Right lobe of liver (tissue), 6 donors: ENCODE data around the gene PCSK4. TPM values are rescaled to one million over a fixed set of nuclear protein-coding genes. Genes with fewer than 3 reads are reported as not detected.
A peak's percentile ranks its signal among the peaks of the same experiment; 100 is the strongest.

Source experiments
- ATAC-seq, 4 donors: fragments of 200-7000 bp; cut with Tn5 transposase; one replicate each; pipeline ENCODE4 v1.9.1; 2020; ENCODE audit warnings: mild to moderate bottlenecking in 4 of 4, moderate library complexity in 4 of 4
- DNase-seq, 3 donors: peaks; one replicate each; pipeline ENCODE4 v3.0.0-alpha.2; 2020
- H3K27ac ChIP-seq, 3 donors: fragments of 200-600 bp; one replicate each; pipeline ENCODE4 v1.8.0; 2022
- H3K27me3 ChIP-seq, 2 donors: fragments of 200-600 bp; one replicate each; pipeline ENCODE4 v1.8.0; 2022
- H3K36me3 ChIP-seq, 4 donors: fragments of 200-600 bp; sonication (generic) in 1 of 4; one replicate each; pipeline versions ENCODE4 v1.5.1 to v1.8.0; 2017 to 2022; ENCODE audit warnings: control low read depth in 1 of 4
- H3K4me1 ChIP-seq, 4 donors: fragments of 200-600 bp; sonication (generic) in 1 of 4; one replicate each; pipeline versions ENCODE4 v1.5.1 to v1.8.0; 2017 to 2022; ENCODE audit warnings: control low read depth in 1 of 4
- H3K4me3 ChIP-seq, 3 donors: fragments of 200-600 bp; one replicate each; pipeline ENCODE4 v1.8.0; 2022
- H3K9me3 ChIP-seq, 4 donors: fragments of 200-600 bp; sonication (generic) in 1 of 4; one replicate each; pipeline versions ENCODE4 v1.5.1 to v1.8.0; 2017 to 2022; ENCODE audit warnings: control low read depth in 1 of 4
- CTCF ChIP-seq, 4 donors: fragments of 200-600 bp in 3 of 4; fragments of 450-650 bp in 1 of 4; IDR thresholded peaks; one replicate each; pipeline versions ENCODE4 v1.5.1 to v1.8.0; 2016 to 2022; ENCODE audit warnings: antibody characterized with exemption in 4 of 4, mild to moderate bottlenecking in 2 of 4
- POLR2A ChIP-seq: fragments of 450-650 bp; IDR thresholded peaks from one replicate; pipeline ENCODE4 v1.6.1; 2017; ENCODE audit warnings: antibody characterized with exemption, mild to moderate bottlenecking
- WGBS: methylation state at CpG from one replicate; pipeline ENCODE4 v1.1.6; 2018; ENCODE audit warnings: low coverage, low lambda C conversion rate; ENCODE audit not compliant: insufficient coverage; ENCODE audit errors: missing lambda C conversion rate; 5-methylcytosine and 5-hydroxymethylcytosine counted together
- intact Hi-C, 2 donors: fragments of 100-400 bp; cut with DNase I; formaldehyde crosslinking; loops; one replicate each; pipeline versions ENCODE4 v1.11.2 to v1.14.1; 2022
- total RNA-seq, 6 experiments: library from RNA; depleted of rRNA in 2 of 6; stranded (reverse); fragments of >200 nt in 2 of 6; fragmentation: NEBNext Ultra II Directional in 3 of 6; extraction: Animal tissue kit (Norgen Biotek cat#: 25700) in 3 of 6; gene quantifications; one replicate each; pipeline versions ENCODE4 v1.1.0 to v1.2.4, GENCODE V29; 2016 to 2023
- donor health status: DM: no; HTN: yes; CAD: no.
- donor health status: DM: no; HTN: no; CAD: no.
- donor health status: DM: no; HTN: no; CAD: no.
- donor health status: DM: no; HTN: yes; CAD: no.
- donor health status: DM: no; HTN: yes; CAD: no.

PCSK4 gene
- total RNA-seq, 6 experiments from 2014 or later, result 2.0 to 8.0 (median 3.6) TPM

- Histone ChIP-seq H3K27ac (no peak overlapping the region), H3K4me1 (no peaks in the 10 kb centered on the region), H3K9me3 (no peaks in the 10 kb centered on the region), H3K36me3 (no peaks in the 10 kb centered on the region), H3K4me3 (no peak overlapping the region), H3K27me3 (peaks cover 0 to 18% of the 10 kb centered on the region in 2 donors)
- TF ChIP-seq POLR2A (no peak), CTCF (IDR thresholded peaks at IDR 0.05) (no peak)
- intact Hi-C loops, result loop anchor here in 1 of 2 donors (10.0 kb wide), 1 partner anchor 57 kb away; the partner anchor contains the start of gene ADAMTSL5
- no peak for ATAC-seq
- 89% methylated on average over 3 of the region's 16 CpGs for WGBS
- no peak for DNase-seq
Measured at GRCh38 chr19:1457892-1458291, 32.3 kb downstream of the PCSK4 start.

GRCh38 chr19:1457031-1457739, 33.0 kb downstream of the PCSK4 start:
- Histone ChIP-seq H3K27ac (no peak overlapping the region), H3K4me1 (no peaks in the 10 kb centered on the region), H3K4me3 (no peak overlapping the region), H3K27me3 (peaks cover 0 to 18% of the 10 kb centered on the region in 2 donors), H3K36me3 (no peaks in the 10 kb centered on the region), H3K9me3 (no peaks in the 10 kb centered on the region)
- TF ChIP-seq CTCF (IDR thresholded peaks at IDR 0.05) (no peak), POLR2A (no peak)
- DNase-seq, result no peak
- 18% methylated on average over 14 of the region's 48 CpGs for WGBS
- peak in 1 of 4 donors; percentile 6 for ATAC-seq
- intact Hi-C loops, result loop anchor here in 1 of 2 donors (10.0 kb wide), 1 partner anchor 58 kb away; the partner anchor contains the start of gene ADAMTSL5

- no peaks in the 10 kb centered on the region for H3K9me3 ChIP-seq
- WGBS, result no CpG with 5 or more reads among the region's 43 CpGs
- no peaks in the 10 kb centered on the region for H3K36me3 ChIP-seq
- intact Hi-C loops, result loop anchor here in 1 of 2 donors (10.0 kb wide), 1 partner anchor 58 kb away; the partner anchor contains the start of gene ADAMTSL5
- no peak overlapping the region for H3K4me3 ChIP-seq
- H3K4me1 ChIP-seq, result no peaks in the 10 kb centered on the region
- H3K27me3 ChIP-seq, result peaks cover 0 to 21% of the 10 kb centered on the region in 2 donors
- TF ChIP-seq CTCF (IDR thresholded peaks at IDR 0.05), result no peak
- no peak for TF ChIP-seq POLR2A
- H3K27ac ChIP-seq, result no peak overlapping the region
- ATAC-seq, result no peak
- no peak for DNase-seq
Measured at GRCh38 chr19:1456121-1456900, 33.8 kb downstream of the PCSK4 start.

- Histone ChIP-seq H3K4me3 (no peak overlapping the region), H3K4me1 (no peaks in the 10 kb centered on the region), H3K9me3 (no peaks in the 10 kb centered on the region), H3K27ac (no peak overlapping the region), H3K27me3 (peaks cover 0 to 24% of the 10 kb centered on the region in 2 donors), H3K36me3 (no peaks in the 10 kb centered on the region)
- DNase-seq (peak in 1 of 3 donors; percentile 59), ATAC-seq (peak; percentile 58 to 69 (median 62))
- 2% methylated on average over 26 of the region's 42 CpGs for WGBS
- intact Hi-C loops, result loop anchor here in 1 of 2 donors (10.0 kb wide), 1 partner anchor 59 kb away; the partner anchor contains the start of gene ADAMTSL5
- TF ChIP-seq CTCF (IDR thresholded peaks at IDR 0.05) (no peak), POLR2A (no peak)
Measured at GRCh38 chr19:1455336-1456120, 34.6 kb downstream of the PCSK4 start.
